GM18508 (cell line): ENCODE data around the gene SLC16A13.
"Not testable (repeated sequence)": the region's sequence is repeated elsewhere in the genome, so short reads cannot be mapped to it uniquely, and the experiment has no call there.

ENCODE experiments used
- ATAC-seq: cut with Tn5 transposase; IDR thresholded peaks from one replicate; pipeline ENCODE4 v1.9.1; 2021; ENCODE audit warnings: moderate number of reproducible peaks; ENCODE audit not compliant: insufficient read depth, unreplicated experiment

Gene SLC16A13, protein sequence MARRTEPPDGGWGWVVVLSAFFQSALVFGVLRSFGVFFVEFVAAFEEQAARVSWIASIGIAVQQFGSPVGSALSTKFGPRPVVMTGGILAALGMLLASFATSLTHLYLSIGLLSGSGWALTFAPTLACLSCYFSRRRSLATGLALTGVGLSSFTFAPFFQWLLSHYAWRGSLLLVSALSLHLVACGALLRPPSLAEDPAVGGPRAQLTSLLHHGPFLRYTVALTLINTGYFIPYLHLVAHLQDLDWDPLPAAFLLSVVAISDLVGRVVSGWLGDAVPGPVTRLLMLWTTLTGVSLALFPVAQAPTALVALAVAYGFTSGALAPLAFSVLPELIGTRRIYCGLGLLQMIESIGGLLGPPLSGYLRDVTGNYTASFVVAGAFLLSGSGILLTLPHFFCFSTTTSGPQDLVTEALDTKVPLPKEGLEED

DNA sequence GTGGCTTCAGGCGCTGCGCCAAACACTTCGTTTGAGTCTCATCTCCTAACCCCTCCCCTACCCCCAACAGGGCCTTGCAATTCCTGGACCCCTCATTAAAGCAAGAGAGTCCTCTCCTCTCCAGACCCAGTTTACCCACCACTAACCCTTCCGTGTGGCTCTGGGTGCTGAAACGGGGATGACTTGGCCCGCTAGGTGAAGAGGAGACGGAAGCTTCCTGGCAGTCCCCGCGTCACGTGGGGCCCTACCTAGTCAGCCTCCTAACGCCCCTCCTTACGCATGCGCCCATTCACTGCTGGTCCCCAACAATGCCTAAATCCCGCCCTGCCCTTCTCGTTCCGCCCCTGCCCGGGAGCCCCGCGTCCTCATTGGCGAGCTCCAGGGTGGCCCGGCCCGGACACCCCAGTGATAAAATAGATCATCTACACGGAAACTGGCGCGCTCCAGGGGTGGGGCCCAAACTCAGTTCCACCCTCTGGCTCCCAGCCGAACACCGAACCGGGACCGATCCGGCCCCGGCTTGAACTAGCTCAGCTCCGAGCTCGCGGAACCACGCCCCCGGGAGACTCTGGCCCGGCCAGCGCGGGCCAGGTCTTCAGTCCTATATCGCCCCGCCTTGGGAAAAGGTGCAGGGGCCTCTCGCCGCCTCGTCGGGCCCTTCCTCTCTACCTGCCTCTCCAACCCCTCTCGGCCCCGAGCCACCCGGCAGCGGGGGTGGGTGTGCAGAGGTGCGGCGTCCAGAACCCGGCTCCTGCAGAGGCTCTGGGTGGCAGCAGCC is at the start of gene SLC16A13:
Gene SLC16A13 (plus strand): TSS at position 425 of the 778 bp plus-strand sequence. CDS start 368 bp downstream, outside the sequence.
- peak; percentile 46 for ATAC-seq

DNA sequence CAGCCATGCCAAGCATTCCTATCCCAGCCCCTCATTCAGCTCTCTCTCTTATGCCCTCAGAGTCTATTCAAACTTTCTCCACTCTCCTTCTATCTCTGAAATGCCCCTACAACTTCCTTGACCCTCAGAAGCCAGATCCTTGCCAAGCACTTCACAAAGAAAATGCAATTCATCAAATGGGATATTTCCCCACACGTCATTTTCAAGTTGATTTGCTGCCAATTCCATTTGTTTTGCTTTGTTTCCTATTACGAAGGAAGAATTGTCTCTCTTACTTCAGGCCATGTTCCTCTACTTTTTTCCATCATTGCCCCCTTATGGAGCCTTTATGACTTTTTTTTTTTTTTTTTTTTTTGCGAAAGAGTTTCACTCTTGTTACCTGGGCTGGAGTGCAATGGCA is 49.1 kb upstream of the SLC16A13 start:
- ATAC-seq = no peak

DNA sequence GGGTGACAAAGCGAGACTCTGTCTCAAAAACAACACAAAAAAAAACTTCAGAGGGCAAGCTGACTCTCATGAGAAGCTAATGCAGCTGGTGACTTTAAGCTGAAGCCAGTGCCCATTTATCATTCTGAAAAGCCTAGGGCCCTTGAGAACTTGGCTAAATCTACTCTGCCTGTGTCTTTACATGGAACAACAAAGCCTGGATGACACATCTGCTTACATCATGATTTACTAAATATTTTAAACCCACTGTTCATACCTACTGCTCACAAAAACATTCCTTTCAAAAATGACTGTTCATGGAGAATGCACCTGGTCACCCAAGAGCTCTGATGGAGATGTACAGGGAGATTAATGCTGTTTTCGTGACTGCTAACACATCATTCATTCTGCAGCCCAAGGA is 46.0 kb upstream of the SLC16A13 start:
- no peak for ATAC-seq

DNA sequence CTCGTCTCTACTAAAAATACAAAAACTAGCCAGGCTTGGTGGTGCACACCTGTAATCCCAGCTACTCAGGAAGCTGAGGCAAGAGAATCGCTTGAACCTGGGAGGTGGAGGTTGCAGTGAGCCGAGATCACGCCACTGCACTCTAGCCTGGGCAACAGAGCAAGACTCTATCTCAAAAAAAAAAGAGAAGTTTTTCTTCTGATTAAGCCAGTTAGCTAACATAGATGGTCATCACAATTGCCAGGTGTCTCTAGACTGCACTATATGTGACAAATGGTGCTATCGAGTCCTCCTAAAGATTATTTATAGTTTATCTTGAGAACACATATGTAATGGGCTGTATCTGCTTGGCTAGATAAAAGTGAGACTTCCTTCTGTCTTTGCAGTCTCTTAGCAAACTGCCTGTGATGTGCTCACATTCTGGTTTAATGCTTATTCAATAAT is 42.2 kb upstream of the SLC16A13 start:
- ATAC-seq = not testable (repeated sequence)

DNA sequence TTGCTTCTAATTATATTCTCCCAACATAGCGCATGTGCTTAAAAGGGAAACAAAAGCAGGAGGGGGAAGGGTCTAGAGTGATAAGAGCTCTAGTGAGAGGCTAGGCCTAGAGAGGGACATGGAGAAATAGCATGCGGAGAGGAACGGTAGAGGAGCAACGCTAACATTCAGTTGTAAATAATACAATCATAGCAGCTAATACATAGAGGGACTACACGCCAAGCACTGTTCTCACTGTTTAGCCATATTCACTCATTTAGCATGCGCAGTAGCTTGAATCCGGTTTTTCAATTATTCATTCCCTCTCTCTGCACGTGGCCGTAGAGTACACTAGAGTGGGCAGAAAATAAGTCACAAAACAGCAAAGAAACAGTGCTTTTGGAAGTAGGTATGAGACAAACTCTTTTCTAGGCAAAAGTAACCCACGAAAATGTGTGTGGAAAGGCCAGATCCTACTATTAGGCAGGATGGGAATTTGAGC is 41.7 kb upstream of the SLC16A13 start:
- ATAC-seq = no peak

DNA sequence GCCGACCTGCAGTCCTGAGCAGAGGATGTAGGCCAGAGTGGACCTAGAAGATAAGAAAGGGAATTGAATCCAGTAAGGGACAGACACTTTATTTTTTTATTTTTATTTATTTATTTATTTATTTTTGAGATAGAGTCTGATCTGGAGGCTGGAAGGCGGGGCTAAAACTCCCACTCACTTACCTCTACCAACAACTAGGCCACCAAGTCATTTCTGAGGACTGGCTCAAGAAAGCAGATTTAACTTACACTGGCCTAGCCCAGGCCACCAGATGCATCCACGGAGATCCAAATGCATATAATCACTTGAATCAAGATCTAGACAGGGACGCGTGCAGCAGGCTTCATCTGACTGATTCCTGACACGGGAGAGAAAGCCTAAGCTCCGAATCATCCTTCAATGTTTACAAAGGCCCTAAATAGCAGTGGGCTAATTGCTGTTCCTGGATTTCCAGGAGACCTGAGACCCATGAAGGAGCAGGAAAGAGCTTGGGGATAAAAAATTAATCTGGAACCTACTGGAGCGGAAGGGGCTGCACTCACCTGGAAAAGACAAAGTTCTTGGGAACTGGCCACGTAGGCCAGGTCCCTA is 41.1 kb upstream of the SLC16A13 start:
- ATAC-seq = no peak

DNA sequence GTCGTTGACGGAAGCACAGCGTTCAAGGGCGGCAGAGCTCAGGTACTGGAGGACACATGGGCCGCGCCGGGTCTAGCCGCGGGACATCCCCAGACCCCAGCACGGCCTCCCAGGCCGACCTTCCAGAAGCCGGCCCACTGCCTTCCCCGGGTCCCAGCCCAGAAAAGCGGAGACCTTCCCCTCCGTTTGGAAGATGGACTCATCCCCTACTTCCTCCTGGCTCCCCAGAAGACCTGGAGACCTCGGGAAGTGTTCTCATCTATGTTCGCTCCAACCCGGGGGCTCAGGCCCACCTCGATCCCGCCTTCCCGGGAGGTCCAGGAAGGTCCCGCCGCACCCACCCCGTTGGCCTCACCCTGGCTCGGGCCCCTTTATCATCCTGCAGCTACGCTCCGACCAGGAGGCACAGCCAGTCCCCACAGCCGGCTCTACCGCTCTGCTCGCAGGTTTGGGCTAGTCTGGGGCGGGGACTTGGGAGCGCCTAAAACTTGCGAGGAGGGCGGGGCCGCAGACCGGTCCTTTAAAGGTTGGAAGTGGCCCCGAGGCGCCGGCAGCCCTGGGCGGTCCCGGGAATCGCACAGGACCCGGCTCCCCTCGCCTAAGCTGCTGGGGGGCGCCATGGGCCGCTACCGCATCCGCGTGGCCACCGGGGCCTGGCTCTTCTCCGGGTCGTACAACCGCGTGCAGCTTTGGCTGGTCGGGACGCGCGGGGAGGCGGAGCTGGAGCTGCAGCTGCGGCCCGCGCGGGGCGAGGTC is 40.1 kb upstream of the SLC16A13 start, which contains the start of gene ALOX12:
Gene ALOX12 (plus strand): TSS at position 550 of the 756 bp plus-strand sequence. CDS start 69 bp downstream, at position 619.
- no peak for ATAC-seq

DNA sequence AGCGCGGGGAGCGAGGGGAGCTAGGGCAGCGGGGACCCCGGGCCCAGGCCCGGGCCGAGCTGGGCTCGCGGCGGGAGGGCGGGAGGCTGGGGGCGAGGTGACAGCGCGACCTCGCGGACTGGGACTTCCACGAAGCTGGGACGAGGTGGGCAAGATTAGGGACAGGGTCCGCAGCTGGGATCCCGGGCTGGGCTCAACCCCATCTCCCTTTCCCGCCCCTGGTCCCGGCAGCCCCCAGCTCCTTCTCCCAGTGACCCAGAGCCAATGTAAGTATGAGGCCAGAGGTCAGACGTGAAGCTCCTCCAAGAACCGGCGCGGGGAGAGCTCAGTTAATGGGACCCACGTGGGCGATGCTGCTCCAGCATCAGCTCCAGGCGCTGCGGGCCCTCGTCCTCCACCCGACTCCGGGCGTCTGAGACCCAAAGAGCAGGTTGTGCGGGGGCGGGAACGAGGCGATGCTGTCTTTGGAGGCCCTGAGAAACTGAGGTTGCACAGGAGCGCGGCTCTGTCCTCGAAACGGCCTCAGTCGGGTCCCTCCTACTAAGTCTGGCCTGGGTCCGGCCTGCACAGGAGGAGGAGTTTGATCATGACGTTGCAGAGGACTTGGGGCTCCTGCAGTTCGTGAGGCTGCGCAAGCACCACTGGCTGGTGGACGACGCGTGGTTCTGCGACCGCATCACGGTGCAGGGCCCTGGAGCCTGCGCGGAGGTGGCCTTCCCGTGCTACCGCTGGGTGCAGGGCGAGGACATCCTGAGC is 39.4 kb upstream of the SLC16A13 start:
- no peak for ATAC-seq

DNA sequence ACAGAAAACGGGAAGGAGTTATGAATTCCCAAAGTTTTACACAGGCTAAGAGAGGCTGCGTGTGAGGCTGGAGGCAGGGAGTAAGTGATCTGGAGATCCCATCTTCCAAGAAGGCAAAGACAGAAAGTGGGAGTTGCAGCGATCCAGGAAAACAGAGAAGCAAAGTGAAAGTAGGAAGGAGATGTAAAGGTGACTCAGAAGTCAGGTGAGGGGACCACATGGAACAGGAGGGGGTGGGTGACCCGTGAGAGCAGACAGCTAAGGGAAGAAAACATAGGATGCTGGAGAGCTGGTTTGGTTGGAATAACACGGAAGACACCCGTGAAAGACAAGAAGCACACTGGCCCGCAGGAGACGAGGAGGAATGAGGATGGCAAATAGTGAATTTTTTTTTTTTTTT is 38.6 kb upstream of the SLC16A13 start:
- no peak for ATAC-seq

DNA sequence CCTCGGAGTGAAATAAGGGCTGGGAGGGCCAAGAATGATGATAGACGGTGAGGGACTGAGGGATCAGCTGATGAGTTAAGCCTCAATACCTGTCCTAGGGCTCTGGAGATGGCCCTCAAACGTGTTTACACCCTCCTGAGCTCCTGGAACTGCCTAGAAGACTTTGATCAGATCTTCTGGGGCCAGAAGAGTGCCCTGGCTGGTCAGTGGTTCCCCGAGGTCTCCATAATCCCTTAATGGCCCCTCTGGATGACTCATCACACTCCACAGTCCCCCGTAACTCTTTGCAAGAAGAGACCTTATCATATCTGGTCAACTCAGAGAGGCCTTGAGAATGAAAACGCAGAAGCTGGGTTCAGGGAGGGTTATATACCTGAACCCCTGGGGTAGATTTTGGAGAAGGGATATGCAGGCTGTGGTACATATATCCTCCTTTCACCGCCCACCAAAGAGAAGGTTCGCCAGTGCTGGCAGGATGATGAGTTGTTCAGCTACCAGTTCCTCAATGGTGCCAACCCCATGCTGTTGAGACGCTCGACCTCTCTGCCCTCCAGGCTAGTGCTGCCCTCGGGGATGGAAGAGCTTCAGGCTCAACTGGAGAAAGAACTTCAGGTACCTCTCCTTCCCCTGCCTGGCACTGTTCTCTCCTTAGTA is 36.8 kb upstream of the SLC16A13 start:
- ATAC-seq = no peak

DNA sequence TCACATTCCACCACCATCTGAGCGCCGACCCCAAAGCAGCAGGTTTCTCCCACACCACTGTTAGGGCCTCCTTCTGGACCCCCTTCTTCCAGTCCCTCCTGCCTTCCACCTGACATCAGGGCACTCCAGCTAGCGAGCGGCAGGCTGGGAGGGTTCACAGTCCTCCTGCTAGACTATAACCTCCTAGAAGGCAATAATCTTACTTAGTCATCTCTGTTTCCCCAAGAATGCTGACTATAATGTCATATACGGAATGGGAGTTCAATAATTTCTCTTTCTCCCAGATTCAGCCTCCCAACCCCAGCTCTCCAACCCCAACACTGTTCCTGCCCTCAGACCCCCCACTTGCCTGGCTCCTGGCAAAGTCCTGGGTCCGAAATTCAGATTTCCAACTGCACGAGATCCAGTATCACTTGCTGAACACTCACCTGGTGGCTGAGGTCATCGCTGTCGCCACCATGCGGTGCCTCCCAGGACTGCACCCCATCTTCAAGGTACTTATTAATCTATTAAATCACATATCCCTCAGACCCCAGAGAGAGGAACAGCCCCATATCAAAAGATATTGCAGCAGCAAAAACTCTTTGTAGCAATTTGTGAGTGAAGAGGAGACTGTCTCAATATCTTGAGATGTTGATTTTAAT is 34.4 kb upstream of the SLC16A13 start:
- ATAC-seq = no peak

DNA sequence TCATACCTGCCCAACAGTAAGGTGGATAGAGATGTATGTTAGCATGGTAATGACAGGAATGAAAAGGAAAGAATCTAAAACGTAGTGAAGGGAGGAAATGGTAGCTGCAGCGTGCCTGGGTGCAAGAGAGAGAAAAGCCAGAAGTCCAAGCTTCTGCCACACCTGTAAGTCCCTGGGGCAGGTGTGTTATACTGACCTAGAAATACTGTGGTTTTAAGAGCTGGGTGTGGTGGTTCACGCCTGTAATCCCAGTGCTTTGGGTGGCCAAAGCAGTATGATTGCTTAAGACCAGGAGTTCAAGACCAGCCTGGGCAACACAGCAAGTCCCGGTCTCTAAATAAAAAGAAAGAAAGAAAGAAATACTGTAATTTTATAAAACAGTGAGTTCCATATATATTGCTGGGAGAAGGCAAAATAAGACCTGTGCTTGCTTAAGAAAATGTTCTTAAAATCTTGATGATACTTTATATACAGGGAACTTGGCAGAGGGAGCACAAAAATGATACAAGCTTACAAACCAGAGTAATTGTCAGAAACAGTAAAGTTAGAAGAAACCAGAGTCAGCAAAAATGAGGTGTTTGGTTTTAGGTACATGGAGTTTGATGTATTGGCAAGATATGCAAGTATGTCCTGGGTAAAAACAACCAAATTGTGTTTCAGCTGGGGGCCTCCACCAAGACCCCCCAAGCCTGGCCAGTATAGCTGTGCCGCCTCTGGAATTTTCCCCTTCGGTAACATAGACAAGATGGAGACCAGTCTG is 33.3 kb upstream of the SLC16A13 start:
- ATAC-seq = no peak

DNA sequence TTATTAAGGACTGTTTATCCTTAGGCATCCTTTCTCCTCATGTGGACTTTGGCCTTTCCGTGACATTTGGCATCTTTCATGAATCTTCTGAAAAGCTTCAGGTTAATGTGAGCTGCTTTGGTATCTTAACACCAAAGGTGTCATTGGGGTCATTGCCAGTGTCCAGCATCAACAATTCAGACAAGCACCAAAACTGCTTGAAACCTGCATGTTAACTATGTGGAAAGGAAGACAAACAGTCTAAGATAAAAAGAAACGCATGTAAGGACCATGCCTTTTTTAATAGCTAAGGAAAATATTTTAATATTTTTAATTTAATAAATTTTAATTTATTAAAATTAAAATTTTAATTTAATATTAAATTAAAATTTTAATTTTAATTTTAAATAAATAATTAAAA is 32.1 kb upstream of the SLC16A13 start:
- no peak for ATAC-seq

DNA sequence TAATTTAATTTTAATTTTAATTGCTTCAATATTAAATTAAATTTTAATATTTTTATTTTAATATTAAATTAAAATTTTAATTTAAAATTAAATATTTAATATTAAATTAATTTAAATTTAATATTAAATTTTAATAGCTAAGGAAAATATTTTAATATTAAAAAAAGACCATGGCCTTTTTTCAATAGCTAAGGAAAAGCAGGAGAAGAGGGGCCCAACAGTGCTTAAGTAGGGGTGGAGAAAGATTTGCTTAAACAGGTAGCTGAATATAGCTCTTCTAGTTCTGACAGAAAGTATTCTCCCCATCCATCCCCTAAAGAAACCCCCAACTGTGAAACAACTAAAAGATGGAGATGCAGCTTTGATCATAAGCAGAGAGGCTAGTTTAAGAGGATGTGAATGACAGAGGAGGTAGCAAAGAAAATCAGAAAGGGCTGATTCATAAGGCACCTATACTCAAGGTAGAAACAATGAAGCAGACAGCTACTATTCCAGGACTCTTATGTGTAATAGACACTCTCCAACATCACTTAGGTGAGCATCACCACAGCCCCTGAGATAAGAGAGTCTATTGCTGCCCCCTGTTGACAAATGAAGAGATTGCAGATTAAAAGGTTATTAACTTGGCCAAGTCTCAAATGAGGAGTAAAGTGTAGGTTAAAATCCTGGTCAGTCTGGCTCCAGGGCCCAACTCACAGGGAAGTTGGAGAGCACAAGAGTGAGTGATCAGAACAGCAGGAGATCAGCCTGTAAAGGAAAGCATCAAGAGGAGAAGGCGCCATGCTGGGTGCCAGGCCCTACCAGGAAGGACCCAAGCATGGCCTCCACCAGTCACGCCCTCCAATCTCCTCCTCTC is 31.2 kb upstream of the SLC16A13 start:
- no peak for ATAC-seq

DNA sequence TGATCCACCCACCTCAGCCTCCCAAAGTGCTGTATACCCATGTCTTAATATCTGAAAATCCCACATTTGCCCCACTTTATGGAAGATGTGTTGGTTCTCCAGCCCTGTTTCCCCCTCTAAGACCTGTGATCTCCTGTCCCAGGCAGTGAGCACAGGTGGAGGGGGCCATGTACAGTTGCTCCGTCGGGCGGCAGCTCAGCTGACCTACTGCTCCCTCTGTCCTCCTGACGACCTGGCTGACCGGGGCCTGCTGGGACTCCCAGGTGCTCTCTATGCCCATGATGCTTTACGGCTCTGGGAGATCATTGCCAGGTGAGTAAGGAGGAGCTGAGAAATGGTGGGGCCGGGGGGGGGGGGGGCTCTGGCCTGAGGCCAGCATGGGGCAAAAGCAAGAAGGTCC is 30.1 kb upstream of the SLC16A13 start:
- ATAC-seq = no peak

DNA sequence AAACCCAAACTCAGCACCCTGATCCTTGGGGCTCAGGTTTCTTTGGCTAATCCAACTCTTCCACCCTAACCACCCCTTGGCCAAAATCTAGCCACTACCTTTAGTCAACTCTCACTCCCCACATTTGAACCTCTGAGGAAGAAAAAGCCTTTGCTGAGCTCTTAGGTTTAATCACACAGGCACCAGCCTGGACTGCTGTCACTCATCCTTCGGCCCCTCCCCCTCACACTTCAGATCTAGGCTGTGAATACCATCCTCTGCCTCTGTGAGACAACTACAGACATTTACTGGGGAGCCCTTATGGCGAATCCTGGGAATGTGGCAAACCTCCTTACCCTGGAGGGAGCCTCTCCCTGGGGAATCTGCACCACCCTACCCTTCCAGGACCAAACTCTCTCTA is 28.7 kb upstream of the SLC16A13 start:
- ATAC-seq = no peak

DNA sequence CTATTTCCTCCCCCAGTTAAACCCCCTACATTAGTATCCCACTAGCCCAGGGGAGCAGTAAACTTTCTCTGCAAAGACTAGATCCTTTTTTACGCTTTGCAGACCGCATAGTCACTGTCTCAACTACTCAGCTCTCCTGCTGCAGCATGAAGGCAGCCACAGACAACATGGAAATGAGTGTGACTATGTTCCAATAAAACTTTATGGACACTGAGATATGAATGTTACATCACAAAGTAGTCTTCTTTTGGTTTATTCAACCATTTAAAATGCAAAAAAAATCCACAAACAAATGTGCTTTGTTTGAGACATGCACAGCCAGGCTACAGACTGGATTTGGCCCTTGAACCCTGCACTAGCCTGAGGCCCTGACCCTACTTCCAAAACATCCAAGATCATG is 25.3 kb upstream of the SLC16A13 start:
- no peak for ATAC-seq
